Testis (tissue), 3 donors: ENCODE measurements around the gene EXOC4. TPM values are rescaled to one million over a fixed set of nuclear protein-coding genes. Genes with fewer than 3 reads are reported as not detected.

ENCODE experiments used
- DNase-seq: peaks from one replicate; pipeline ENCODE4 v3.0.0-alpha.2; 2019
- H3K27ac ChIP-seq, 2 donors: fragments of 200-600 bp; sonication (generic); one replicate each; pipeline ENCODE4 v1.5.1; 2019
- H3K27me3 ChIP-seq: fragments of 200-600 bp; sonication (generic); one replicate; pipeline ENCODE4 v1.5.1; 2019
- H3K36me3 ChIP-seq: fragments of 200-600 bp; sonication (generic); one replicate; pipeline ENCODE4 v1.5.1; 2017; ENCODE audit warnings: low read depth; ENCODE audit errors: missing control alignments
- H3K4me1 ChIP-seq: fragments of 200-600 bp; sonication (generic); one replicate; pipeline ENCODE4 v1.5.1; 2019
- H3K4me3 ChIP-seq, 2 donors: fragments of 200-600 bp; sonication (generic); one replicate each; pipeline ENCODE4 v1.5.1; 2017 to 2019
- H3K9me3 ChIP-seq: fragments of 200-600 bp; sonication (generic); one replicate; pipeline ENCODE4 v1.5.1; 2017
- POLR2A ChIP-seq: fragments of 450-650 bp; IDR thresholded peaks from one replicate; pipeline ENCODE4 v1.6.1; 2017; ENCODE audit warnings: antibody characterized with exemption, mild to moderate bottlenecking, moderate library complexity
- WGBS, 2 donors: methylation state at CpG; one replicate each; pipeline ENCODE4 v1.1.5; 2018; 5-methylcytosine and 5-hydroxymethylcytosine counted together
- intact Hi-C: fragments of 100-400 bp; cut with DNase I; formaldehyde crosslinking; loops from one replicate; pipeline ENCODE4 v1.15.1; 2023; ENCODE audit warnings: low total_unique reads
- polyA plus RNA-seq: library from polyadenylated mRNA; stranded (reverse); fragments of 350-450 nt; fragmentation: Illumina TruSeq; extraction: RNeasy Lipid Tissue Mini Kit (QIAGEN cat#74804); gene quantifications from one replicate; pipeline ENCODE4 v1.2.3, GENCODE V29; 2014; ENCODE audit warnings: low read depth, low replicate concordance; ENCODE audit not compliant: insufficient read depth
- total RNA-seq, 2 donors: library from RNA; depleted of rRNA; stranded (reverse); fragments of >200 nt; gene quantifications; one replicate each; pipeline ENCODE4 v1.2.3, GENCODE V29; 2016
- TF ChIP-seq, protein P1 (sequence below), 3 experiments: fragments of 450-650 bp in 2 of 3; fragments of 200-600 bp in 1 of 3; sonication (generic) in 1 of 3; IDR thresholded peaks; one replicate each; pipeline ENCODE4 v1.5.1; 2016 to 2019; ENCODE audit warnings: antibody characterized with exemption in 3 of 3, mild to moderate bottlenecking in 2 of 3, moderate library complexity in 1 of 3

EXOC4 gene
- total and polyA plus RNA-seq, 3 donors from 2014 or later = 47.4 to 169 (median 142) TPM

DNA sequence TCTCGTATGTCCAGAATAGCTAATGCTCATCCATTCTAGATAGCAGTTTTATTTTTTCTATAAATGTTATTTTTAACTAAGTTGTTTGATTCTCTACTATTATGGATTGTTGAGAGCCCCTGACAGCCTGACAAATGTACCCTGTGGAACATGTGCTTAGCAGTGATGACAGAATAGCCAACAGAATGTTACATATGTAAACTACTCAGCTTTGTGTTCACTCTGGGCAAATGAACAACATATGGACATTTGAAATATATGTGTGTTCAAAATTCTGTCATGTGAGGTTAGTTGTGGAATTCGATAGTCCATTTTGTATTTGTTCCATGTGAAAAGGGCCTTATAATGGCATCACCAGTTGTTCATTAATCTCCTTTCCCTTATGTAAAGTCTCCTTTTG is 199.7 kb downstream of the EXOC4 start:
- no peaks in the 10 kb centered on the region for H3K9me3 ChIP-seq
- intact Hi-C loops = no loop called here
- no peak for TF ChIP-seq POLR2A
- TF ChIP-seq, protein P1, sequence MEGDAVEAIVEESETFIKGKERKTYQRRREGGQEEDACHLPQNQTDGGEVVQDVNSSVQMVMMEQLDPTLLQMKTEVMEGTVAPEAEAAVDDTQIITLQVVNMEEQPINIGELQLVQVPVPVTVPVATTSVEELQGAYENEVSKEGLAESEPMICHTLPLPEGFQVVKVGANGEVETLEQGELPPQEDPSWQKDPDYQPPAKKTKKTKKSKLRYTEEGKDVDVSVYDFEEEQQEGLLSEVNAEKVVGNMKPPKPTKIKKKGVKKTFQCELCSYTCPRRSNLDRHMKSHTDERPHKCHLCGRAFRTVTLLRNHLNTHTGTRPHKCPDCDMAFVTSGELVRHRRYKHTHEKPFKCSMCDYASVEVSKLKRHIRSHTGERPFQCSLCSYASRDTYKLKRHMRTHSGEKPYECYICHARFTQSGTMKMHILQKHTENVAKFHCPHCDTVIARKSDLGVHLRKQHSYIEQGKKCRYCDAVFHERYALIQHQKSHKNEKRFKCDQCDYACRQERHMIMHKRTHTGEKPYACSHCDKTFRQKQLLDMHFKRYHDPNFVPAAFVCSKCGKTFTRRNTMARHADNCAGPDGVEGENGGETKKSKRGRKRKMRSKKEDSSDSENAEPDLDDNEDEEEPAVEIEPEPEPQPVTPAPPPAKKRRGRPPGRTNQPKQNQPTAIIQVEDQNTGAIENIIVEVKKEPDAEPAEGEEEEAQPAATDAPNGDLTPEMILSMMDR (IDR thresholded peaks at IDR 0.05) = no peak
- no peak for DNase-seq
- H3K27me3 ChIP-seq = no peaks in the 10 kb centered on the region
- 90 to 97% methylated on average over 2 of the region's 2 CpGs for WGBS, 2 donors
- no peaks in the 10 kb centered on the region for H3K4me1 ChIP-seq
- no peak overlapping the region for H3K4me3 ChIP-seq
- H3K36me3 ChIP-seq = no peaks in the 10 kb centered on the region
- no peak overlapping the region for H3K27ac ChIP-seq

DNA sequence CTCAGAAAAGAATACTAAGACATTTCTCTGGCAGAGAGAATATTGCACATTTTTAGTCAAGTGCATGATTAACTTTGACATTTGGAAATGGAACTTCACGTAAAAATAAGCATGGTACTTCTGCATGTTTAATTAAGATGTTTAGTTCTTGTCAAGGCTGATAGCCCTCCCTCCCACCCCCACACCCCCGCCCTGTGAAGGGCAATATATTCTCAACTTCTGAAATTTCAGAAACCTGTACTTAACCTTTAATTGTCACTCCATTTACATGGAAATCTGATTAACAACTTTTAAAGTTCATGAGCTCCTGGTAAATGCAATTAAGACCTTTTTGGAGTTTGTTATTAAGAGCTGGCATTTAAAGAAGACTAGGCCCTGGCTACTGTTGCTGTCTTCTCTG is 205.8 kb downstream of the EXOC4 start:
- no peaks in the 10 kb centered on the region for H3K36me3 ChIP-seq
- intact Hi-C loops = no loop called here
- H3K27me3 ChIP-seq = no peaks in the 10 kb centered on the region
- no peak for TF ChIP-seq POLR2A
- TF ChIP-seq, protein P1 (IDR thresholded peaks at IDR 0.05) = no peak
- no peaks in the 10 kb centered on the region for H3K4me1 ChIP-seq
- H3K9me3 ChIP-seq = no peaks in the 10 kb centered on the region
- H3K27ac ChIP-seq = no peak overlapping the region
- no peak for DNase-seq
- 90 to 95% methylated on average over 2 of the region's 2 CpGs for WGBS, 2 donors
- no peak overlapping the region for H3K4me3 ChIP-seq

DNA sequence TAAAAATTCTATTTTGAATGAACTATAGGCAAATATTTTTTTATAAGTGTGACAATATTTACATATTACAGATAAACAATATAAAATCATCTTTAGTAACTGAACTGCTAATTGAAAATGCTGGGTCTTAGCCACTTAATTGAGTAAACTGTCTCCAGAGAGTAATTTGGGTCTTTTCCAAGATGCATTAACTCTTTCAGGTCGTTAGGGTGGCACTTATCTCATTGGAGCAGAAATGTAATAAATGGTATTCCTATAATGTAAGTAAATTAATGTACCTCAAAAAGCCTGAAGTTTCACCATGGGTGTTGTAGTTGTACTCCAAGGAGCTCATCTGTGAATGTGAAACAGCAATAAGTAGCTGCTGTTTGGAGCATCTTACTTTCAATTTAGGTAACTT is 208.5 kb downstream of the EXOC4 start:
- no peaks in the 10 kb centered on the region for H3K9me3 ChIP-seq
- H3K4me3 ChIP-seq = no peak overlapping the region
- intact Hi-C loops = no loop called here
- H3K27me3 ChIP-seq = no peaks in the 10 kb centered on the region
- H3K36me3 ChIP-seq = no peaks in the 10 kb centered on the region
- TF ChIP-seq, protein P1 (IDR thresholded peaks at IDR 0.05) = no peak
- no peak for TF ChIP-seq POLR2A
- WGBS, 2 donors = 35 to 38% methylated on average over 1 of the region's 1 CpG
- DNase-seq = no peak
- no peaks in the 10 kb centered on the region for H3K4me1 ChIP-seq
- no peak overlapping the region for H3K27ac ChIP-seq

DNA sequence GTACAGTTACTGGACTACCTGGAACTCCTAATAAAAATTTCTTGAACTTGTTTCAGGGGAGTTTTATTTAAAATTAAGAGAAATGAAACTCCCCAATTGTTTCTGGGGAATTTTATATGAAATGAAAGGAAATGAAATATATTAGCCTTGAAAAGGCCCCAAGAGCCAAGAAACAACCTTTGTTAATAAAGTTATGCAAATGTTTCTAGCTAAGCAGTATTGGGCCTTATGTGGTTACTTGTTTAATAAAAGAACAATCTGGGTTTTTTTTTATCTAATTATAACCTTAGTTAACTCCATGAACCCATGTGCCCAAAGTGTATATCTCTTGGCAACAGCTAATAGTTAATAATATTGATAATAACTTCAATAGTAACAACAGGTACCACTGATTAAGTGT is 222.8 kb downstream of the EXOC4 start:
- H3K27ac ChIP-seq = no peak overlapping the region
- intact Hi-C loops = no loop called here
- H3K9me3 ChIP-seq = no peaks in the 10 kb centered on the region
- H3K36me3 ChIP-seq = no peaks in the 10 kb centered on the region
- H3K4me3 ChIP-seq = no peak overlapping the region
- H3K4me1 ChIP-seq = no peaks in the 10 kb centered on the region
- H3K27me3 ChIP-seq = no peaks in the 10 kb centered on the region
- DNase-seq = no peak
- TF ChIP-seq, protein P1 (IDR thresholded peaks at IDR 0.05) = no peak
- TF ChIP-seq POLR2A = no peak

DNA sequence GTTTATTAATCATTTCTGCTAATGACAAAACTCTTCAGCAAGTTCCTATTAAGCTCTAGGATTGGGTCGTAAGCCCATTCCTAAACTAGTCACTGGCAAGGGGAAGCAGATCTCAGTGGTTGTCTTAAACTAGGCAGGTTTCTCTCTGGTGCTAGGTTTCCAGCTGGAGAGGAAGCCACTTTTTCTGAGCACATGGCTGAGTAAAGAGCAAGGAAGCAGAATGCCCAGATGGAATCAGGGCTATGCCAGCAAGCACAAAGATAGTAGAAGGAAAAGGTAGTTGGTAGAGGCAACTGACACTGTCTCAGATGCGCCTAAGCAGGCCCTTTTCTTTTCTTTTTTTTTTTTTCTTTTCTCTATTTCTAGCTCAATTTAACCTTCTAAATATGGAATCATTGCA is 224.9 kb downstream of the EXOC4 start:
- 94% methylated on average over 2 of the region's 2 CpGs for WGBS, 2 donors
- Histone ChIP-seq H3K27me3 (no peaks in the 10 kb centered on the region), H3K9me3 (no peaks in the 10 kb centered on the region), H3K27ac (no peak overlapping the region), H3K4me3 (no peak overlapping the region), H3K36me3 (no peaks in the 10 kb centered on the region), H3K4me1 (no peaks in the 10 kb centered on the region)
- no peak for TF ChIP-seq POLR2A
- TF ChIP-seq, protein P1 (IDR thresholded peaks at IDR 0.05) = no peak
- no peak for DNase-seq
- intact Hi-C loops = no loop called here
